ENCODE measurements around the gene APOL2.
"Not testable (repeated sequence)": the region's sequence is repeated elsewhere in the genome, so short reads cannot be mapped to it uniquely, and the experiment has no call there.

APOL2 gene

GRCh38 chr22:36202906-36203305, 36.4 kb downstream of the APOL2 start:
- not testable (repeated sequence) for DNase-seq

GRCh38 chr22:36201630-36202319, 37.6 kb downstream of the APOL2 start, which contains the start of gene APOL4:
Gene APOL4 (minus strand): TSS chr22:36201809. CDS start chr22:36201734, 75 bp downstream.
- no peak for DNase-seq
- Histone ChIP-seq H2BK15ac (ENCODE audit: low read depth, poor library complexity, severe bottlenecking) (no peak within 1 kb of the TSS), H3K27ac (ENCODE audit: low read length, poor library complexity, severe bottlenecking) (no peak within 1 kb of the TSS), H3K4me1 (ENCODE audit: control insufficient read depth, insufficient read depth, low read depth, low read length) (peaks cover 7% of the 10 kb centered on the region), H2BK5ac (ENCODE audit: low read depth, low read length, poor library complexity, severe bottlenecking) (no peak within 1 kb of the TSS), H3K9me3 (ENCODE audit: control insufficient read depth, low read length) (no peaks in the 10 kb centered on the region), H3K36me3 (ENCODE audit: control insufficient read depth in 1 of 2, insufficient read depth in 2 of 2, low read depth in 1 of 2, low read length in 2 of 2) (no peaks in the 10 kb centered on the region), H2AFZ (ENCODE audit: low read depth, low read length) (no peak within 1 kb of the TSS), H3K4me2 (ENCODE audit: low read length, poor library complexity, severe bottlenecking) (no peak within 1 kb of the TSS), H3K23ac (ENCODE audit: low read length in 2 of 2) (no peak within 1 kb of the TSS), H3K79me1 (replicated peaks; ENCODE audit: low read length, poor library complexity, severe bottlenecking) (no peaks in the 10 kb centered on the region), H3K27me3 (ENCODE audit: control insufficient read depth in 1 of 2, insufficient read depth in 1 of 2, low read length in 2 of 2) (no peaks in the 10 kb centered on the region), H3K14ac (ENCODE audit: low read length in 2 of 2) (no peak within 1 kb of the TSS), H3K4ac (ENCODE audit: low read depth in 1 of 2, low read length in 2 of 2) (no peak within 1 kb of the TSS), H3K9ac (ENCODE audit: low read length) (peak within 1 kb of the TSS; percentile 62), H3K4me3 (ENCODE audit: insufficient read depth in 1 of 2, low read depth in 1 of 2, low read length in 2 of 2) (peak within 1 kb of the TSS in 1 of 2 experiments; percentile 23), H2BK12ac (ENCODE audit: low read length in 2 of 2) (no peak within 1 kb of the TSS), H2AK5ac (ENCODE audit: low read length, severe bottlenecking) (no peak within 1 kb of the TSS), H3K18ac (ENCODE audit: low read depth in 1 of 2, low read length in 2 of 2) (no peak within 1 kb of the TSS), H2BK120ac (ENCODE audit: low read depth, low read length) (no peak within 1 kb of the TSS), H4K8ac (ENCODE audit: low read length) (no peak within 1 kb of the TSS), H4K91ac (ENCODE audit: low read length) (no peak within 1 kb of the TSS)
- 90% methylated on average over 13 of the region's 13 CpGs for WGBS

More at GRCh38 chr22:36202906-36203305, 36.4 kb downstream of the APOL2 start:
- WGBS, result 92% methylated on average over 8 of the region's 8 CpGs
- not testable (repeated sequence) for H2BK120ac ChIP-seq (ENCODE audit: low read depth, low read length); H3K4ac ChIP-seq (ENCODE audit: low read depth in 1 of 2, low read length in 2 of 2); H2AK5ac ChIP-seq (ENCODE audit: low read length, severe bottlenecking); H3K14ac ChIP-seq (ENCODE audit: low read length in 2 of 2); H2AFZ ChIP-seq (ENCODE audit: low read depth, low read length); H3K9me3 ChIP-seq (ENCODE audit: control insufficient read depth, low read length); H3K23ac ChIP-seq (ENCODE audit: low read length in 2 of 2); H3K9ac ChIP-seq (ENCODE audit: low read length); H2BK5ac ChIP-seq (ENCODE audit: low read depth, low read length, poor library complexity, severe bottlenecking); H4K91ac ChIP-seq (ENCODE audit: low read length); H3K4me2 ChIP-seq (ENCODE audit: low read length, poor library complexity, severe bottlenecking); H3K27ac ChIP-seq (ENCODE audit: low read length, poor library complexity, severe bottlenecking); H3K18ac ChIP-seq (ENCODE audit: low read depth in 1 of 2, low read length in 2 of 2); H3K4me3 ChIP-seq (ENCODE audit: insufficient read depth in 1 of 2, low read depth in 1 of 2, low read length in 2 of 2); H3K27me3 ChIP-seq (ENCODE audit: control insufficient read depth in 1 of 2, insufficient read depth in 1 of 2, low read length in 2 of 2); H4K8ac ChIP-seq (ENCODE audit: low read length); H3K79me1 ChIP-seq (replicated peaks; ENCODE audit: low read length, poor library complexity, severe bottlenecking); H2BK15ac ChIP-seq (ENCODE audit: low read depth, poor library complexity, severe bottlenecking); H3K4me1 ChIP-seq (ENCODE audit: control insufficient read depth, insufficient read depth, low read depth, low read length); H3K36me3 ChIP-seq (ENCODE audit: control insufficient read depth in 1 of 2, insufficient read depth in 2 of 2, low read depth in 1 of 2, low read length in 2 of 2); H2BK12ac ChIP-seq (ENCODE audit: low read length in 2 of 2)

GRCh38 chr22:36201025-36201424, 38.3 kb downstream of the APOL2 start:
- H3K9me3 ChIP-seq (ENCODE audit: control insufficient read depth, low read length); H3K18ac ChIP-seq (ENCODE audit: low read depth in 1 of 2, low read length in 2 of 2); H4K8ac ChIP-seq (ENCODE audit: low read length); H2AK5ac ChIP-seq (ENCODE audit: low read length, severe bottlenecking); H2AFZ ChIP-seq (ENCODE audit: low read depth, low read length); H3K14ac ChIP-seq (ENCODE audit: low read length in 2 of 2); H2BK15ac ChIP-seq (ENCODE audit: low read depth, poor library complexity, severe bottlenecking); H3K27me3 ChIP-seq (ENCODE audit: control insufficient read depth in 1 of 2, insufficient read depth in 1 of 2, low read length in 2 of 2); H3K79me1 ChIP-seq (replicated peaks; ENCODE audit: low read length, poor library complexity, severe bottlenecking); H2BK120ac ChIP-seq (ENCODE audit: low read depth, low read length); H2BK12ac ChIP-seq (ENCODE audit: low read length in 2 of 2); DNase-seq; H3K27ac ChIP-seq (ENCODE audit: low read length, poor library complexity, severe bottlenecking); H3K4ac ChIP-seq (ENCODE audit: low read depth in 1 of 2, low read length in 2 of 2); H3K36me3 ChIP-seq (ENCODE audit: control insufficient read depth in 1 of 2, insufficient read depth in 2 of 2, low read depth in 1 of 2, low read length in 2 of 2); H2BK5ac ChIP-seq (ENCODE audit: low read depth, low read length, poor library complexity, severe bottlenecking); H3K23ac ChIP-seq (ENCODE audit: low read length in 2 of 2); H3K4me3 ChIP-seq (ENCODE audit: insufficient read depth in 1 of 2, low read depth in 1 of 2, low read length in 2 of 2); H3K4me2 ChIP-seq (ENCODE audit: low read length, poor library complexity, severe bottlenecking); H3K4me1 ChIP-seq (ENCODE audit: control insufficient read depth, insufficient read depth, low read depth, low read length); H4K91ac ChIP-seq (ENCODE audit: low read length): not testable (repeated sequence)
- H3K9ac ChIP-seq (ENCODE audit: low read length), result peak overlapping the region; percentile 62
- WGBS, result no CpG with 5 or more reads among the region's 5 CpGs

- H4K8ac ChIP-seq (ENCODE audit: low read length), result no peak overlapping the region
- no peak overlapping the region for H3K4me3 ChIP-seq (ENCODE audit: insufficient read depth in 1 of 2, low read depth in 1 of 2, low read length in 2 of 2)
- H4K91ac ChIP-seq (ENCODE audit: low read length), result no peak overlapping the region
- H3K27me3 ChIP-seq (ENCODE audit: control insufficient read depth in 1 of 2, insufficient read depth in 1 of 2, low read length in 2 of 2), result no peaks in the 10 kb centered on the region
- H2BK5ac ChIP-seq (ENCODE audit: low read depth, low read length, poor library complexity, severe bottlenecking), result no peak overlapping the region
- H3K36me3 ChIP-seq (ENCODE audit: control insufficient read depth in 1 of 2, insufficient read depth in 2 of 2, low read depth in 1 of 2, low read length in 2 of 2), result no peaks in the 10 kb centered on the region
- no peak overlapping the region for H3K18ac ChIP-seq (ENCODE audit: low read depth in 1 of 2, low read length in 2 of 2)
- H3K4me2 ChIP-seq (ENCODE audit: low read length, poor library complexity, severe bottlenecking), result no peak overlapping the region
- no peak overlapping the region for H2BK12ac ChIP-seq (ENCODE audit: low read length in 2 of 2)
- no peak overlapping the region for H3K23ac ChIP-seq (ENCODE audit: low read length in 2 of 2)
- H3K9me3 ChIP-seq (ENCODE audit: control insufficient read depth, low read length), result no peaks in the 10 kb centered on the region
- no peak overlapping the region for H2AK5ac ChIP-seq (ENCODE audit: low read length, severe bottlenecking)
- DNase-seq, result no peak
- no peak overlapping the region for H3K14ac ChIP-seq (ENCODE audit: low read length in 2 of 2)
- no peak overlapping the region for H3K9ac ChIP-seq (ENCODE audit: low read length)
- no peak overlapping the region for H2AFZ ChIP-seq (ENCODE audit: low read depth, low read length)
- peaks cover 10% of the 10 kb centered on the region for H3K4me1 ChIP-seq (ENCODE audit: control insufficient read depth, insufficient read depth, low read depth, low read length)
- H3K4ac ChIP-seq (ENCODE audit: low read depth in 1 of 2, low read length in 2 of 2), result no peak overlapping the region
- no peak overlapping the region for H2BK15ac ChIP-seq (ENCODE audit: low read depth, poor library complexity, severe bottlenecking)
- WGBS, result 97% methylated on average over 5 of the region's 5 CpGs
- no peaks in the 10 kb centered on the region for H3K79me1 ChIP-seq (replicated peaks; ENCODE audit: low read length, poor library complexity, severe bottlenecking)
- H2BK120ac ChIP-seq (ENCODE audit: low read depth, low read length), result no peak overlapping the region
- H3K27ac ChIP-seq (ENCODE audit: low read length, poor library complexity, severe bottlenecking), result no peak overlapping the region
Observed at GRCh38 chr22:36199001-36199551, 40.3 kb downstream of the APOL2 start.

Measured in mesenchymal stem cell (in vitro differentiated cells and primary cell).